Stomach (tissue), 9 donors: ENCODE data around the gene ISG20L2. TPM values are rescaled to one million over a fixed set of nuclear protein-coding genes. Genes with fewer than 3 reads are reported as not detected.

ENCODE experiments used
- DNase-seq, 2 donors: peaks; one replicate each; pipeline versions ENCODE4 v3.0.0 to v3.0.0-alpha.2; 2013 to 2019
- H3K27ac ChIP-seq, 5 donors: fragments of 200-600 bp in 4 of 5; sonication (generic) in 4 of 5; one replicate each; pipeline ENCODE4 v1.5.1; 2013 to 2019; ENCODE audit warnings: mild to moderate bottlenecking in 1 of 5, moderate library complexity in 1 of 5
- H3K27me3 ChIP-seq, 3 donors: fragments of 200-600 bp; sonication (generic); one replicate each; pipeline ENCODE4 v1.5.1; 2017 to 2019; ENCODE audit warnings: mixed run types in 1 of 3
- H3K36me3 ChIP-seq, 4 donors: fragments of 200-600 bp; sonication (generic); 1 replicate in 3 of 4; 2 replicates in 1 of 4; pipeline ENCODE4 v1.5.1; 2016 to 2019
- H3K4me1 ChIP-seq, 4 donors: fragments of 200-600 bp; sonication (generic); one replicate each; pipeline ENCODE4 v1.5.1; 2016 to 2019
- H3K4me3 ChIP-seq, 4 donors: fragments of 200-600 bp; sonication (generic) in 3 of 4; one replicate each; pipeline ENCODE4 v1.5.1; 2016 to 2019; ENCODE audit warnings: mild to moderate bottlenecking in 1 of 4
- H3K9me3 ChIP-seq, 4 donors: fragments of 200-600 bp; sonication (generic); one replicate each; pipeline ENCODE4 v1.5.1; 2016 to 2019
- CTCF ChIP-seq, 7 experiments: fragments of 450-650 bp in 4 of 7; fragments of 200-600 bp in 3 of 7; sonication (generic) in 3 of 7; IDR thresholded peaks; one replicate each; pipeline ENCODE4 v1.5.1; 2016 to 2019; ENCODE audit warnings: antibody characterized with exemption in 7 of 7, control low read depth in 2 of 7, mild to moderate bottlenecking in 1 of 7
- EP300 ChIP-seq: sonication (generic); formaldehyde crosslinking; IDR thresholded peaks from one replicate; pipeline ENCODE4 v1.6.1; 2017; ENCODE audit warnings: antibody characterized with exemption
- POLR2A ChIP-seq, 4 donors: fragments of 450-650 bp; IDR thresholded peaks; one replicate each; pipeline ENCODE4 v1.6.1; 2016; ENCODE audit warnings: antibody characterized with exemption in 4 of 4, control low read depth in 2 of 4, mild to moderate bottlenecking in 1 of 4, moderate library complexity in 1 of 4
- POLR2AphosphoS5 ChIP-seq, 3 donors: sonication (generic); formaldehyde crosslinking; IDR thresholded peaks; one replicate each; pipeline ENCODE4 v1.6.1; 2016; ENCODE audit warnings: antibody characterized with exemption in 3 of 3
- WGBS, 5 donors: extraction: QIAGEN DNeasy Blood & Tissue Kit in 3 of 5; methylation state at CpG; one replicate each; pipeline versions ENCODE4 v1.1.5 to v1.1.7; 2013 to 2018; 5-methylcytosine and 5-hydroxymethylcytosine counted together
- intact Hi-C: fragments of 100-400 bp; cut with DNase I; formaldehyde crosslinking; loops from one replicate; pipeline ENCODE4 v1.15.1; 2023; ENCODE audit warnings: low total_unique reads
- polyA plus RNA-seq, 3 donors: library from polyadenylated mRNA; stranded (reverse); fragments of 200-250 nt; gene quantifications; one replicate each; pipeline ENCODE4 v1.2.3, GENCODE V29; 2013
- total RNA-seq, 5 donors: library from RNA; depleted of rRNA; stranded (reverse); fragments of >200 nt; gene quantifications; one replicate each; pipeline versions ENCODE4 v1.1.0 to v1.2.3, GENCODE V29; 2014 to 2016
- donor health status: healthy with polysubstance abuse.
- donor health status: Bipolar disorder and iron deficiency.
- donor health status: healthy.

The ISG20L2 gene
- total and polyA plus RNA-seq, 8 donors: 4.5 to 65.5 (median 11.7) TPM

- intact Hi-C loops: no loop called here
- Histone ChIP-seq H3K36me3 (no peaks in the 10 kb centered on the region), H3K27ac (no peak overlapping the region), H3K4me1 (peaks cover 14 to 21% (median 18%) of the 10 kb centered on the region in 4 donors), H3K27me3 (peaks cover 7 to 94% (median 56%) of the 10 kb centered on the region in 3 donors), H3K9me3 (no peaks in the 10 kb centered on the region), H3K4me3 (no peak overlapping the region)
- no peak for DNase-seq
- WGBS, 5 donors: 74 to 82% (median 78%) methylated on average over 8 of the region's 8 CpGs
- TF ChIP-seq EP300: no peak
- no peak for TF ChIP-seq POLR2A (IDR thresholded peaks at IDR 0.05)
- no peak for TF ChIP-seq POLR2AphosphoS5 (IDR thresholded peaks at IDR 0.05)
- TF ChIP-seq CTCF (IDR thresholded peaks at IDR 0.05): no peak
These were observed 47.2 kb downstream of the ISG20L2 start for GRCh38 chr1:156681196-156681960.

GRCh38 chr1:156680056-156680455, 48.5 kb downstream of the ISG20L2 start:
- Histone ChIP-seq H3K27ac (no peak overlapping the region), H3K27me3 (peaks cover 7 to 94% (median 62%) of the 10 kb centered on the region in 3 donors), H3K4me1 (peaks cover 14 to 33% (median 26%) of the 10 kb centered on the region in 4 donors), H3K36me3 (no peaks in the 10 kb centered on the region), H3K4me3 (no peak overlapping the region), H3K9me3 (no peaks in the 10 kb centered on the region)
- DNase-seq: no peak
- WGBS, 5 donors: 51 to 70% (median 62%) methylated on average over 2 of the region's 2 CpGs
- intact Hi-C loops: no loop called here
- TF ChIP-seq CTCF (IDR thresholded peaks at IDR 0.05): no peak
- no peak for TF ChIP-seq EP300
- TF ChIP-seq POLR2A (IDR thresholded peaks at IDR 0.05): no peak
- no peak for TF ChIP-seq POLR2AphosphoS5 (IDR thresholded peaks at IDR 0.05)

- intact Hi-C loops: no loop called here
- Histone ChIP-seq H3K4me3 (peak overlapping the region; percentile 40 to 49 (median 46)), H3K36me3 (no peaks in the 10 kb centered on the region), H3K27ac (peak overlapping the region; percentile 21 to 79 (median 67)), H3K9me3 (no peaks in the 10 kb centered on the region), H3K4me1 (peaks cover 14 to 51% (median 39%) of the 10 kb centered on the region in 4 donors), H3K27me3 (peaks cover 7 to 100% (median 62%) of the 10 kb centered on the region in 3 donors)
- WGBS, 5 donors: 2 to 4% (median 4%) methylated on average over 22 of the region's 22 CpGs
- DNase-seq: peak; percentile 54 to 91
- TF ChIP-seq POLR2AphosphoS5 (IDR thresholded peaks at IDR 0.05) (no peak), EP300 (no peak), POLR2A (IDR thresholded peaks at IDR 0.05) (no peak), CTCF (IDR thresholded peaks at IDR 0.05) (peak in 5 of 7 experiments; percentile 60 to 79 (median 69))
These were observed 50.7 kb downstream of the ISG20L2 start for GRCh38 chr1:156677616-156678596.
